RWPE1 (cell line): ENCODE data around the gene NEU2.

Experiments used
- CTCF ChIA-PET: fragments of 350-600 bp; sonication (Branson Sonifier 250); formaldehyde crosslinking; extraction: SDS; loops from one replicate; lab custom pipeline; 2021; lab: Yijun Ruan, JAX
- POLR2A ChIA-PET: fragments of 400-600 bp; formaldehyde crosslinking; extraction: SDS; loops from one replicate; lab custom pipeline; 2020; ENCODE audit warnings: antibody characterized with exemption; ENCODE audit not compliant: low non-redundant PET; lab: Yijun Ruan, JAX
- DNase-seq: peaks from one replicate; pipeline ENCODE4 v3.0.0; 2012; ENCODE audit warnings: low spot score
- H3K27ac ChIP-seq: fragments of 450-650 bp; 2 replicates; pipeline ENCODE4 v1.5.1; 2017
- TF ChIP-seq, protein P1 (sequence below): fragments of 450-650 bp; conservative IDR thresholded peaks from 2 replicates; pipeline ENCODE4 v1.5.1; 2017; ENCODE audit warnings: low read depth, mild to moderate bottlenecking

Gene NEU2

GRCh38 chr2:233082222-233082930 lies 49.9 kb downstream of the NEU2 start:
- ChIA-PET POLR2A (no interaction called here), CTCF (no interaction called here)
- TF ChIP-seq, protein P1, sequence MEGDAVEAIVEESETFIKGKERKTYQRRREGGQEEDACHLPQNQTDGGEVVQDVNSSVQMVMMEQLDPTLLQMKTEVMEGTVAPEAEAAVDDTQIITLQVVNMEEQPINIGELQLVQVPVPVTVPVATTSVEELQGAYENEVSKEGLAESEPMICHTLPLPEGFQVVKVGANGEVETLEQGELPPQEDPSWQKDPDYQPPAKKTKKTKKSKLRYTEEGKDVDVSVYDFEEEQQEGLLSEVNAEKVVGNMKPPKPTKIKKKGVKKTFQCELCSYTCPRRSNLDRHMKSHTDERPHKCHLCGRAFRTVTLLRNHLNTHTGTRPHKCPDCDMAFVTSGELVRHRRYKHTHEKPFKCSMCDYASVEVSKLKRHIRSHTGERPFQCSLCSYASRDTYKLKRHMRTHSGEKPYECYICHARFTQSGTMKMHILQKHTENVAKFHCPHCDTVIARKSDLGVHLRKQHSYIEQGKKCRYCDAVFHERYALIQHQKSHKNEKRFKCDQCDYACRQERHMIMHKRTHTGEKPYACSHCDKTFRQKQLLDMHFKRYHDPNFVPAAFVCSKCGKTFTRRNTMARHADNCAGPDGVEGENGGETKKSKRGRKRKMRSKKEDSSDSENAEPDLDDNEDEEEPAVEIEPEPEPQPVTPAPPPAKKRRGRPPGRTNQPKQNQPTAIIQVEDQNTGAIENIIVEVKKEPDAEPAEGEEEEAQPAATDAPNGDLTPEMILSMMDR: no peak
- no peak overlapping the region for H3K27ac ChIP-seq
- DNase-seq: no peak

DNA sequence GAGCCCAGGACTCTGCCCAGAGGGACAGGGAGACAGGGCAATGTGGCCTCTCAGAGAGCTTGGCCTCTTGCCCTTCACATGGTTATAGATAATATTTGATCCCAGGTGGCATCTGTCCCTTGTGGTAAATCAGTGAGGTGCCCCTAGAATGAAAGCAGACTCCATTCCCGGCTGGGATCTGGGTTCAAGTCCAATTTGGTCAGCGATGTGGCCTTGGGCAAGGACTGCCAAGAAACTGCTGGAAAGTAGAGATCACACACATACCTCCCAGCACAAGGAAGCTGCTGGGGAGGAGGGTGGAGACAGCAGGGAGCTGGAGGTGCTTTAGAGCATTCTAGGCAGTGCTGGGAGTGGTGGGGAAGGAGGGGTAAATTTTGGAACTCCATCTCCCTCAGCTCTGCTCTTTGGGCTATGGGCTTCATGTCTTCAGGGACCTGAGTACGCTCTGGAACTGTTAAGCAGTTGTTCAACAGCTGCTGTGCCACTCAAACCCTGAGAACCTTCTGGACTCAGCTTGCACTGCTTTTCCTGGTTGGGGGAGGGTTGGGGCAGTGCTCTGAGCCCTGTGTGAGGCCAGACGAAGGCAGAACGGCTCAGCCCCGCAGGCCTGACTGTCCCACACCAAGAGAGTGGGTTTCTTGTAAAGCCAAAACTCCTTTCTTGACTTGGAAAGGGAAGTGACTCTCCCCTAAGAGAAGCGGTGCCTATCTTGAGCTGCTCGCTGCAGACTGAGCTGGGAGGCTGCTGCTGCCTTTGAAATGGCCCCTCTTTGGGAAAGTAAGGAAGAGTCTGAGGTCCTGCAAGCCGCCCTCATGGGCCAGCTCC lies 50.7 kb downstream of the NEU2 start:
- no peak for DNase-seq
- CTCF ChIA-PET: interaction anchor here (0.7 kb wide), 1 partner anchor 26 kb away, joined by 3 read pairs; no protein-coding TSS in a partner anchor
- POLR2A ChIA-PET: no interaction called here
- H3K27ac ChIP-seq: no peak overlapping the region
- TF ChIP-seq, protein P1: no peak

GRCh38 chr2:233083782-233084181 lies 51.3 kb downstream of the NEU2 start:
- DNase-seq: no peak
- TF ChIP-seq, protein P1: no peak
- POLR2A ChIA-PET: no interaction called here
- no peak overlapping the region for H3K27ac ChIP-seq
- CTCF ChIA-PET: no interaction called here

DNA sequence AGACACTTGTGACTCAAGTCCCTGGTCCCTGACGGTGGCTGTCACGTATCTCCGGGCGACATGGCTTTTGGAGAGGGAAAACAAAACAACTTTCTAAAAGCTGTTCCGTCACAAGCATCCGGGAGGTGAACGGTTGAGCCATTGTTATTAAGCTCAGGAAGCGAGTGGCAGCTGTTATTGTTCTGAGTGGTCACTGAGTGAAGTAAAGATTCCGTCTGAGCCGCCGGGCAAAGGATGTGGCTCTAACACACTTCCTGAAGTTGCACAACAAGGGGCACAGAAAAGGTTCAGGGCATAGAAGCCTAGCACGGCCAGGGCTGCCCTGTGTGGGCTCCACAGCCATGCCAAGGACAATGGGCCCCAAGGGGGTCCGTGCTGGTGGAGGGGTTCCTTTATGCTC lies 52.0 kb downstream of the NEU2 start:
- CTCF ChIA-PET: interaction anchor here (0.6 kb wide), 1 partner anchor 116 kb away, joined by 3 read pairs; no protein-coding TSS in a partner anchor
- no peak overlapping the region for H3K27ac ChIP-seq
- TF ChIP-seq, protein P1: no peak
- POLR2A ChIA-PET: no interaction called here
- no peak for DNase-seq
